Measurements from ENCODE around the gene PCDHA2. TPM values are rescaled to one million over a fixed set of nuclear protein-coding genes. Genes with fewer than 3 reads are reported as not detected.
"Not testable (repeated sequence)": the region's sequence is repeated elsewhere in the genome, so short reads cannot be mapped to it uniquely, and the experiment has no call there.

The PCDHA2 gene
- polyA plus RNA-seq, 1 donor, result 0.09 TPM

GRCh38 chr5:140821375-140822280 is 27.0 kb downstream of the PCDHA2 start, which contains the start of gene PCDHA5:
TSS of gene PCDHA5 (plus strand) at chr5:140821613.
- DNase-seq (ENCODE audit: low read depth), result no peak

- no peak for DNase-seq (ENCODE audit: low read depth)
These were observed 27.6 kb downstream of the PCDHA2 start for GRCh38 chr5:140822281-140822629.

GRCh38 chr5:140822969-140823368 is 28.3 kb downstream of the PCDHA2 start:
- not testable (repeated sequence) for DNase-seq (ENCODE audit: low read depth)

- no peak for DNase-seq (ENCODE audit: low read depth)
These were observed 28.8 kb downstream of the PCDHA2 start for GRCh38 chr5:140823475-140823874.

- DNase-seq (ENCODE audit: low read depth), result no peak
These were observed 33.2 kb downstream of the PCDHA2 start, which contains the start of gene PCDHA6 for GRCh38 chr5:140827704-140828361. TSS of gene PCDHA6 (plus strand) at chr5:140827960. CDS start at chr5:140828092, 132 bp downstream.

- no peak for DNase-seq (ENCODE audit: low read depth)
These were observed 33.7 kb downstream of the PCDHA2 start for GRCh38 chr5:140828362-140828737.

- not testable (repeated sequence) for DNase-seq (ENCODE audit: low read depth)
These were observed 35.2 kb downstream of the PCDHA2 start for GRCh38 chr5:140829511-140830501.

- no peak for DNase-seq (ENCODE audit: low read depth)
These were observed 39.3 kb downstream of the PCDHA2 start, which contains the start of gene PCDHA7 for GRCh38 chr5:140833993-140834392. TSS of gene PCDHA7 (plus strand) at chr5:140834269. CDS start at chr5:140834384, 115 bp downstream.

- DNase-seq (ENCODE audit: low read depth), result not testable (repeated sequence)
These were observed 39.9 kb downstream of the PCDHA2 start for GRCh38 chr5:140834439-140835008.

- DNase-seq (ENCODE audit: low read depth), result no peak
These were observed 41.2 kb downstream of the PCDHA2 start for GRCh38 chr5:140835622-140836510.

GRCh38 chr5:140840978-140841962 is 46.6 kb downstream of the PCDHA2 start, which contains the start of gene PCDHA8:
TSS of gene PCDHA8 (plus strand) at chr5:140841187. CDS start at chr5:140841322, 135 bp downstream.
- DNase-seq (ENCODE audit: low read depth), result no peak

GRCh38 chr5:140842798-140843733 is 48.4 kb downstream of the PCDHA2 start:
- DNase-seq (ENCODE audit: low read depth), result no peak

Other genes starting within 250 kb of the PCDHA2 start
- 8.8 TPM for gene EIF4EBP3, start 247.2 kb upstream of the PCDHA2 start, polyA plus RNA-seq (ENCODE audit: insufficient read length)
- 23.6 TPM for gene SRA1, start 237.4 kb upstream of the PCDHA2 start, polyA plus RNA-seq (ENCODE audit: insufficient read length)
- 25.4 TPM for gene APBB3, start 230.3 kb upstream of the PCDHA2 start, polyA plus RNA-seq (ENCODE audit: insufficient read length)
- 52.8 TPM for gene SLC35A4, start 230.0 kb upstream of the PCDHA2 start, polyA plus RNA-seq (ENCODE audit: insufficient read length)
- 18.3 TPM for gene CD14, start 161.7 kb upstream of the PCDHA2 start, polyA plus RNA-seq (ENCODE audit: insufficient read length)
- gene TMCO6, start 155.4 kb upstream of the PCDHA2 start, polyA plus RNA-seq (ENCODE audit: insufficient read length), result 8.3 TPM
- gene NDUFA2, start 147.2 kb upstream of the PCDHA2 start, polyA plus RNA-seq (ENCODE audit: insufficient read length), result 58.2 TPM
- gene IK, start 147.0 kb upstream of the PCDHA2 start, polyA plus RNA-seq (ENCODE audit: insufficient read length), result 95.3 TPM
- gene WDR55, start 129.9 kb upstream of the PCDHA2 start, polyA plus RNA-seq (ENCODE audit: insufficient read length), result 14.9 TPM
- not detected for gene DND1, start 121.3 kb upstream of the PCDHA2 start, polyA plus RNA-seq (ENCODE audit: insufficient read length)
- gene HARS1, start 103.5 kb upstream of the PCDHA2 start, polyA plus RNA-seq (ENCODE audit: insufficient read length), result 58.2 TPM
- gene HARS2, start 103.4 kb upstream of the PCDHA2 start, polyA plus RNA-seq (ENCODE audit: insufficient read length), result 26.6 TPM
- 73.2 TPM for gene ZMAT2, start 94.4 kb upstream of the PCDHA2 start, polyA plus RNA-seq (ENCODE audit: insufficient read length)
- gene PCDHA1, start 8.7 kb upstream of the PCDHA2 start, polyA plus RNA-seq (ENCODE audit: insufficient read length), result 0.10 TPM
- 0.14 TPM for gene PCDHA3, start 6.2 kb downstream of the PCDHA2 start, polyA plus RNA-seq (ENCODE audit: insufficient read length)
- 0.14 TPM for gene PCDHA4, start 12.2 kb downstream of the PCDHA2 start, polyA plus RNA-seq (ENCODE audit: insufficient read length)
- 0.08 TPM for gene PCDHA5, start 26.8 kb downstream of the PCDHA2 start, polyA plus RNA-seq (ENCODE audit: insufficient read length)
- 0.06 TPM for gene PCDHA6, start 33.1 kb downstream of the PCDHA2 start, polyA plus RNA-seq (ENCODE audit: insufficient read length)
- 0.06 TPM for gene PCDHA7, start 39.4 kb downstream of the PCDHA2 start, polyA plus RNA-seq (ENCODE audit: insufficient read length)
- gene PCDHA8, start 46.3 kb downstream of the PCDHA2 start, polyA plus RNA-seq (ENCODE audit: insufficient read length), result 0.03 TPM
- gene PCDHA9, start 53.5 kb downstream of the PCDHA2 start, polyA plus RNA-seq (ENCODE audit: insufficient read length), result not detected
- 0.05 TPM for gene PCDHA10, start 61.0 kb downstream of the PCDHA2 start, polyA plus RNA-seq (ENCODE audit: insufficient read length)
- gene PCDHA11, start 74.1 kb downstream of the PCDHA2 start, polyA plus RNA-seq (ENCODE audit: insufficient read length), result not detected
- not detected for gene PCDHA12, start 80.5 kb downstream of the PCDHA2 start, polyA plus RNA-seq (ENCODE audit: insufficient read length)
- gene PCDHA13, start 87.3 kb downstream of the PCDHA2 start, polyA plus RNA-seq (ENCODE audit: insufficient read length), result 0.08 TPM
- 0.04 TPM for gene PCDHAC1, start 131.4 kb downstream of the PCDHA2 start, polyA plus RNA-seq (ENCODE audit: insufficient read length)
- gene PCDHAC2, start 171.6 kb downstream of the PCDHA2 start, polyA plus RNA-seq (ENCODE audit: insufficient read length), result 0.67 TPM

Data from forelimb muscle (tissue), 1 donor.